HG03139 (cell line): ENCODE results near the gene SLC26A9.

Source experiments
- ATAC-seq: cut with Tn5 transposase; IDR thresholded peaks from one replicate; pipeline ENCODE4 v1.9.1; 2021; ENCODE audit not compliant: unreplicated experiment

SLC26A9 gene

GRCh38 chr1:205949753-205950152, 6.5 kb upstream of the SLC26A9 start:
- ATAC-seq, result no peak

GRCh38 chr1:205948886-205949285, 5.6 kb upstream of the SLC26A9 start:
- ATAC-seq, result no peak

- no peak for ATAC-seq
These were observed 4.8 kb upstream of the SLC26A9 start for GRCh38 chr1:205948039-205948438.

DNA sequence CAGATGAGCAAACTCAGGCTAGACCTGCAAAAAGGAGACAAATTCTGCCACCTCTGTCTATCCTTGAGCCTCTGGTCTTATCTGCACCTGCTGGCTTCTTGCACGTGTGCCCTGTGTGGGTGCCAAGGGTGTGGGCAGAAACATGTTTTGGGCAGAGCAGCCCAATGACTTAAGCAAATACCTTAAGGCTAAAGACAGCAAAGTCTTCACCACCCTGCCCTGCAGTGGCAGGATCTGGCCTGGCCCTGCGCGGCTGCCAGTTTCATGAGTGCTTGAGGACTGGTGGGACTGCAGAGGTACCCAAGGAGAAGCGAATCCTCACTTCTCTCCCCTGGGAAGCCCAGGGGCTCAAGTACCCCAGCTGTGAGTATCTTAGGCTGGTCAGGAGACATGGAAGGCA, 3.8 kb upstream of the SLC26A9 start:
- no peak for ATAC-seq

DNA sequence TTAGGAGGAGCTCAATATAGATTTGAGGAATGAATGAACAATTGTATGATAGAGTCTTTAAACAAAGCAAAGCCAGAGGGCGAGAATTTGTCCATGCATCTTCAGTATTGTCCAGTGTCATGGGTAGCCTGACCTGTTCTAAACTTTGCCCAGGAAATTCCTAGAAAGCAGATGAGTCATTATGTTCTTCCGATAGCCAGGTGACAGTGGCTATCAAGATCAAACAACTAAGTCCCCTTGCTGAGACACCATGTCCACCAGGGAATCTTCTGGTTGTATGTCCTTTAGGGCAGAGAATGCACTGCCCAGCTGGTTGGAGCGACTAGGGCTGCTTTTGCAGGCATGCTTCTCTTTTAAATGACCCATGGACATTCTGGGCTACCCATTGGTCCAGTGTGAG, 1.8 kb upstream of the SLC26A9 start:
- ATAC-seq, result no peak

DNA sequence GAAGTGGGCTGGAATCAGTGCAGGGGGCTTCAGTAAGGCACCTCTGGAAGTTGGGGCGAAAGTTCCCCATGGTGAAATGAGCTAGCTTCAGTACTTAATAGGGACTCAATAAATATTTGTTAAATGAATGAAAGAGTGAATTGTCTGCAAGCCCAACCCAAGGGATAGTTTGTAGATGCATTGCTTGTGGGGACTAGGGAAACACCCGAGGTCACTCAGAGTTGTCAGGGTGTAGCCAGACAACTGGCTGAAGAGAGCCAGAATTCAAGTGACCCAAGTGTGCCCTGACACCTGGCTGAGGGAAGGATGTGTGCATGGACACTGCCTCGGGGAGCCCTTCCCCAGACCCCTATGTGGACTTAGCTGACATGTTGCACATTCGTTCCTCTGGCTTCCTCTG, 1.3 kb upstream of the SLC26A9 start:
- ATAC-seq, result no peak

DNA sequence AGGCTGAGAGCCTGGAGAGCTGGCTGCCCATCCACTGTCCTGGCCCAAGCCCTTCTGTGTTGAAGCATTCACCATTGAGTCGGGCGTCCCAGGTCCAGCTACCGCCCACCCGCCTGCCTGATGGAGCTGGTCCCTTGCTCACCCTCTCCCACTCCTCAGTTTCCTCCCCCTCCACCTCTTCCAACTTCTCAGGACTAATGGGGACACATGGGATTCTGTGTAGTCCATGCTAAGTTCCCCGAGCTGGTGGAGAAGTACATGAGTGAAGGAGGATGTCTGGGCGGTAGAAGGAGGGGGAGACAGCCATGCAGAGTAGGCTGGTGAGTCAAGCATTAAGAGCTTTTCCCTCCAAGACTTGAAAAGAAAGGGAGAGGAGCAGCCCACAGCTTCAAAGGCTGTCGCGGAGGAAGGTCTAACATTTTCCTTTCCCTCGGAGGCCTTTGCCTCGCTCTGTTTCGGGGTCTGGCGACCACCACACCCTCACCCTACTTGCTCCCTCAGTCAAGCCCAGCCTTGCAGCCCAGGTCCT, 561 bp downstream of the SLC26A9 start:
- no peak for ATAC-seq

GRCh38 chr1:205940710-205941109, 2.5 kb downstream of the SLC26A9 start:
- no peak for ATAC-seq

DNA sequence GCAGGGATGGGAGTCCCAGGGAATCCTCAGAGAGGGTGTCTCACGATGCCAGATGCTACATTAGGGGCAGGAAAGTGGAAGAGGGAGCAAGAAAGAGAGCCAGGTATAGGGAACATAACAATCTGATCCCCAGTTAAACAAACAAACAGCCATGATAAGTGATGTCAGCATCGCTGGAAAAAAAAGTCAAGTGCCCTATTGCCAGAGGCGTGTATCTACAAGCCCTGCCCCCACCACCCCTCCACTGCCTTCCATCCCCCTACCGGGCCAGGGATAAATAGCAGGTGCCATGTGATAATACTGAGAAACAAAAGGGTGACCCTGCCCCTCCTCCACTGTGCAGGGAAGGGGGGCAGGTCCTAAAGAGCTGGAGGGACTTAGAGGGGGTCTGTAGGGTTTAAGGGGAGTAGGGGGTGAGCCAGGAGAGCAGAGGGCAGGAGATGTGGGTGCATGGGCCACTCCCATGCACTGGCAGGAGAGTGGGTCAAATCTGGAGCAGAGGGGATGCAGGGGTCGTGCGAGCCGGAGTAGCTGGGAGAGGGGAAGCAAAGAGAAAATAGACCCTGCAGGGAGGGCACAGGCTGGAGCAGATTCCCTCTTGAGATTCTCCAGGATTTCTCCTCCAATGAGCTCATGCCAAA, 3.4 kb downstream of the SLC26A9 start:
- ATAC-seq, result no peak

- no peak for ATAC-seq
These were observed 4.6 kb downstream of the SLC26A9 start for GRCh38 chr1:205938682-205939081.

DNA sequence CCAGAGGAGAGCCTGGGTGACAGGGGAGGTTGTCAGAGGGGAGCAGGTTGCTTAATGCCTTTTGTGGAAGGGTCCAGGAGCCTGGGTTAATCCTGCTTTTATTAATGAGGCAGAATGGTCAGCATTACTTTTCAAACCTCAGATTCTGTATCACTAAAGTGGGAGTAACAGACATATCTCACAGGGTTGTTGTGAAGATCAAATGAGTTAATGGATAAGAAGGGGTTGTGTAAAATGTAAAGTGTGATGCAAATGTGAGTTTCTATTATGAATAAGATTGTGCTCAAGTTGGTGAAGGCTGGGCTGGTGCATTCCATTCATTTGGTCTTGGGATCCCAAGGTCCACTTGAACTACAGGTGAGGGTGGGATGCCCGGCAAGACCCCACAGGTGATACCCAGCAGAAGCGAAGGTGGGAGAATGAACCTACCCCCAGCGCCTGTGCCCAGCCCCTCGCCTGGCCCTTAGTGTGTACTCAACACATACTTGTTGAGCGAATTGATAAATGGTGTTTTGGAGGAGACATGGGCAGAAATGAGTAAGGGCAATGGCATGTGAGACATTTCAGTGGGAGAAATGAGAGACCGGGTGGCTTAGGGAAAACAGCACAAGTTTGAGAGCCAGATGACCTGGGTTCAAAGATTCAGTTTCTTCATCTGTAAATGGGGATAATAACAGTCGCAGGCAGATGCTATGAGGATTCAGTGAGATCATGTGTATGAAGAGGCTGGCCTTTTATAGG, 6.2 kb downstream of the SLC26A9 start:
- ATAC-seq, result no peak

DNA sequence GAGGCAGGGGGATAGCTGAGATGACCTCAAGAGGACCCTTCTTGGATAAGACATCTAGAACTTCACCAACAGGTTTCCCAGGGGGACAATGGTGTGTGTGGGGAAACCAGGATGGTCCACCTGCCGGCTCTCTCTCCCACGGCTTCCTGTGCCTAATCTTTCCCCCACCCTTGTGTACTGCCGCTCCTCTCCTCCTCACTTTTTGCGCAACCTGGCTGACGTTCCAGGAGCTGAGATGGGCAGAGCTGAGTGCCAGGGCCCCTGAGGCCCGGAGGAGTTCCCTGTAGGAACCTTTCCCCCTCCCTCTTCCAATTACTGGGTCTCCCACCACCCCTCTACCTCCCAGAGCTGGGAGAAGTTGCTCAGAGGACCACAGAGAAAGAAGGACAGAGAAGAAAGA, 6.9 kb downstream of the SLC26A9 start:
- no peak for ATAC-seq

- ATAC-seq, result no peak
These were observed 7.4 kb downstream of the SLC26A9 start for GRCh38 chr1:205935869-205936268.

- ATAC-seq, result no peak
These were observed 8.5 kb downstream of the SLC26A9 start for GRCh38 chr1:205934788-205935187.

- no peak for ATAC-seq
These were observed 9.3 kb downstream of the SLC26A9 start for GRCh38 chr1:205933671-205934618.

DNA sequence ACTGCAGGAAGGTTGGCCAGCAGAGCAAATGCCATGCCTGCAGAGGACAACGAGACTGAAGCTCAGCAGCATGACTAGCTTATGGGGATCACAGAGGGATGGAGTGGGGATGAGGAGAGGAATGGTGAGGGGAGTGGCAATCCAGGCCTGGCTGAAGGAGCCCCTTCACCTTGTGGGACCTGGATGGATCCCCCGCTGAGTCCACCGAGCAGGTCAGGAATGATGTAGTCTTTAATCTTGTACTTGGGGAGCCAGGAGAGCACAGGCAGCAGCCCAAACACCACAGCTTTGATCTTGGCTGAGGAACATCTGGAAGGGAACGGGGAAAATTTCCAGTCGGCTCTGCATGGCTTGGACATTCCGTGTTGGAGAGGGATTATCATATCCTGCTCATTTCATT, 10.5 kb downstream of the SLC26A9 start:
- no peak for ATAC-seq

DNA sequence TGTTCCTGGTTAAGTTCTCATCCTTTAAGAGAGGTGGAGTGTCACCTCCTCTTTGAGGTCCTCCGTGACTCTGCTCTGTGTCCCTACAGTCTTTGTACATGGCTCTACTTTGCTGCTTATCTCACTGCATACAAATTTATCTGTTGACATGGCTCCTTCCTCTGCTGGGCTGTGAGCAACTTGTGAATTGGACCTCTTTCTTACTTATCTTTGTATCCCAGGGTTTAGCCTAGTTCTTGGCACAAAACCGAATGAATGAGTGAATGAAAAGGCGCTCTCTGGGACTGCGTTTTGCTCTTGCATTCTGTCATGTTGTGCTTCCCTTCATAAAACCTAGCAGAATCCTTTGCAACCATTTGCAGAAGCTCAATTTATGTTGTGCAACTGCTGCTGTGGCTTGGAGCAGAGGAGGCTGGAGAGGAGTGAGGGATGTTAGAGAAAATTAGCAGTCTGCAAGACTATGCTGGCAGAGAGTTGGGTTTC, 12.4 kb downstream of the SLC26A9 start:
- ATAC-seq, result no peak

DNA sequence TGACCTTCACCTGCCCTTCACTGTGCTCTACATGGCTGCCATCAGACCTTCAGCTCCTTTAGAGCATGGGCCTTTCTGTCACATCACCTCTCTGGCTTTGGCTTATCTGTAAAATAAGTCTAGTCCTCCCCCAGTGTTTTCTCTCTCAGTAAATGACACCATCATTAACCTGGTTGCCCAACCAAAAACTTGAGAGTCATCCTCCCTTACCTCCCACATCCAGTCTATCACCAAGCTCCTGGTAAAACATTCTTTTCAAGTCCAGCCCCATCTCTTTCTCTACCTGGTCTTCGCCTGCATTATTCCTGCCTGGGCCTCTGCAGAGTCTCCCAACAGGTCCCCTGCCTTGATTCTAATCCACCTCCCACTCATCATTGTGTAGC, 13.1 kb downstream of the SLC26A9 start:
- no peak for ATAC-seq

- ATAC-seq, result no peak
These were observed 13.6 kb downstream of the SLC26A9 start for GRCh38 chr1:205929496-205930194.

DNA sequence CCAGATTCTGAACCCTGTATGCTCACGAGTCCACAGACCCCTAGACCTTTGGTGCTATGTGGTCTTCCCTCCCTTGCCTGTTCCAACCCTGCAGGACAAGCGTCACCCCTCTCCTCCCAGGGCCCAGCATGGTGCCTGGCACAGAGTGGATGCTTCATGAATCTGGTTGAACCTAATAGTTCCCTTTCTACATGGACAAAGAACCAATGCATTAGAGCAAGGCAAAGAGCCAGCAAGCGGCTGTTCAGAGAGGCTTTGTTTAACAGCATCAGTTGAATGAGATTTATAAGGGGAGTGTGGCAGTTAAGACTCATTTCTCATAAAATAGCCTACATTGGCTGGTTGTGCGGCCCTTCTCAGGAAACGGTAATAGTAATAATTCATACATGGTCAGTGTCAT, 14.9 kb downstream of the SLC26A9 start:
- no peak for ATAC-seq

DNA sequence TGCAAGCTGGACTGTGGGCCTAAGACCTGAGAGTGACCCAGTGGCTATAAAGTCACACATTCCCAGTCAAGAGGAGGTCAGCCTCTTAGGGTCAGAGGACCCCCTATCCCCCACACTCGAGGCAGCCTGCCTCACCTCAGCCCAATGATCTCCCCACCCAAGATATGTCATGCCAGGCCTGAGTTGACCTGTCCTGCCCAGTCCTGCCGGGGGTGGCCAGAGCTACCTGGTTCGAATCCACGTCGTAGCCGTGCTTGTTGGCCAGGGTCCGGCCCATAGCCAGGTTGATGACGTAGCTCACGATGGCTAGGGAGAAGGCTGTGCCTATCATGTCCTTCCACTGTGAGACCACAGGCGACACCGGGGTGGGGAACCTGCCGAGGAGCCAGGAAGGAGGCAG, 15.6 kb downstream of the SLC26A9 start:
- ATAC-seq, result no peak
